Measurements from ENCODE around the gene BARD1. TPM values are rescaled to one million over a fixed set of nuclear protein-coding genes. Genes with fewer than 3 reads are reported as not detected.

Gene BARD1
- total and polyA plus RNA-seq, 2 of the 8 experiments (the other 6 are each of a cell fraction or from before 2014, with no cell fraction given), result 11.1 to 29.8 TPM

- POLR2A ChIA-PET (ENCODE audit: partially characterized antibody), result no interaction called here
- Histone ChIP-seq H3K9ac (replicated peaks in 1 of 4; ENCODE audit: extremely low read depth in 1 of 4, low read depth in 3 of 4, low read length in 3 of 4) (no peak overlapping the region), H3K4me1 (replicated peaks in 1 of 4; ENCODE audit: control insufficient read depth in 3 of 4, insufficient read depth in 4 of 4, low read length in 3 of 4) (no peaks in the 10 kb centered on the region), H3K36me3 (ENCODE audit: control insufficient read depth in 2 of 4, insufficient read depth in 4 of 4, low read length in 3 of 4) (peaks cover 0 to 29% (median 4%) of the 10 kb centered on the region in 4 experiments; a peak in 4 of 8 replicates), H3K18ac (ENCODE audit: extremely low read depth, low read length) (no peak overlapping the region), H4K5ac (ENCODE audit: insufficient read length, low read depth, low read length) (no peak overlapping the region), H4K8ac (ENCODE audit: extremely low read depth, insufficient read depth, low read length) (no peak overlapping the region), H3K23me2 (ENCODE audit: low read depth, low read length) (no peaks in the 10 kb centered on the region), H2AK5ac (ENCODE audit: low read depth, low read length) (no peak overlapping the region), H2BK120ac (replicated peaks; ENCODE audit: low read depth, low read length) (no peak overlapping the region), H2BK20ac (ENCODE audit: low read length) (no peak overlapping the region), H3K4ac (replicated peaks; ENCODE audit: insufficient read length, low read depth, low read length) (no peak overlapping the region), H3K56ac (replicated peaks; ENCODE audit: insufficient read length, low read depth, low read length) (no peak overlapping the region), H2AFZ (ENCODE audit: low read length) (no peak overlapping the region), H3K23ac (ENCODE audit: insufficient read length) (no peak overlapping the region), H3K14ac (ENCODE audit: insufficient read length) (no peak overlapping the region), H2BK12ac (ENCODE audit: low read depth, low read length) (no peak overlapping the region), H3K9me3 (ENCODE audit: insufficient read depth in 2 of 2, low read depth in 1 of 2, low read length in 1 of 2) (no peaks in the 10 kb centered on the region), H2BK15ac (ENCODE audit: low read length) (no peak overlapping the region), H3K79me1 (ENCODE audit: low read depth, low read length) (no peaks in the 10 kb centered on the region), H3K79me2 (ENCODE audit: control insufficient read depth in 1 of 2, insufficient read depth in 2 of 2, low read length in 2 of 2) (no peaks in the 10 kb centered on the region; a peak in 1 of 4 replicates), H3K27me3 (replicated peaks in 1 of 4; ENCODE audit: control insufficient read depth in 3 of 4, extremely low read depth in 1 of 4, insufficient read depth in 3 of 4, low read length in 3 of 4) (no peaks in the 10 kb centered on the region), H3K4me2 (ENCODE audit: insufficient read depth in 1 of 2, low read depth in 2 of 2, low read length in 2 of 2) (no peak overlapping the region), H2BK5ac (ENCODE audit: low read depth, low read length) (no peak overlapping the region), H4K20me1 (replicated peaks in 1 of 2; ENCODE audit: control insufficient read depth in 1 of 2, insufficient read depth in 2 of 2, low read length in 2 of 2) (peaks cover 0 to 1% of the 10 kb centered on the region in 2 experiments), H3K27ac (ENCODE audit: low read depth, low read length) (no peak overlapping the region), H3K4me3 (ENCODE audit: extremely low read depth in 1 of 4, insufficient read depth in 2 of 4, low read depth in 3 of 4, low read length in 4 of 4) (no peak overlapping the region), H4K91ac (replicated peaks; ENCODE audit: insufficient read length, low read length) (no peak overlapping the region)
- CTCF ChIA-PET (ENCODE audit: partially characterized antibody), result no interaction called here
- no peak for FAIRE-seq
- 86% methylated on average over 1 of the region's 1 CpG; no CpG with 5 or more reads in 1 of the 2 experiments for WGBS, 2 experiments (ENCODE audit: extremely low coverage in 1 of 2, insufficient coverage in 1 of 2, insufficient read length in 1 of 2, insufficient replicate concordance in 2 of 2, low coverage in 1 of 2, low lambda C conversion rate in 2 of 2, missing lambda C conversion rate in 1 of 2)
- DNase-seq (ENCODE audit: low read depth in 1 of 2, low spot score in 2 of 2), result no peak
- no peak for TF ChIP-seq NRF1 (IDR thresholded peaks at IDR 0.05; ENCODE audit: low read depth, low read length)
- no peak for TF ChIP-seq TEAD4 (IDR thresholded peaks at IDR 0.05; ENCODE audit: low read depth, low read length)
- TF ChIP-seq CTBP2 (IDR thresholded peaks at IDR 0.05; ENCODE audit: borderline replicate concordance, insufficient read depth, insufficient read length, low read length), result no peak
- TF ChIP-seq CBX8 (IDR thresholded peaks at IDR 0.05; ENCODE audit: borderline replicate concordance, low read depth, low read length), result no peak
- TF ChIP-seq ATF3 (IDR thresholded peaks at IDR 0.05; ENCODE audit: insufficient read depth, low read depth, low read length), result no peak
- no peak for TF ChIP-seq RNF2 (IDR thresholded peaks at IDR 0.05; ENCODE audit: borderline replicate concordance, low read depth, low read length, missing control alignments, poor library complexity, severe bottlenecking)
- TF ChIP-seq GTF2F1 (IDR thresholded peaks at IDR 0.05; ENCODE audit: borderline replicate concordance, low read depth, low read length), result no peak
Observed at GRCh38 chr2:214740867-214741395, 68.6 kb downstream of the BARD1 start.
